ENCODE measurements around the gene CTAG1B.
"Not testable (repeated sequence)": the region's sequence is repeated elsewhere in the genome, so short reads cannot be mapped to it uniquely, and the experiment has no call there.

The CTAG1B gene

DNA sequence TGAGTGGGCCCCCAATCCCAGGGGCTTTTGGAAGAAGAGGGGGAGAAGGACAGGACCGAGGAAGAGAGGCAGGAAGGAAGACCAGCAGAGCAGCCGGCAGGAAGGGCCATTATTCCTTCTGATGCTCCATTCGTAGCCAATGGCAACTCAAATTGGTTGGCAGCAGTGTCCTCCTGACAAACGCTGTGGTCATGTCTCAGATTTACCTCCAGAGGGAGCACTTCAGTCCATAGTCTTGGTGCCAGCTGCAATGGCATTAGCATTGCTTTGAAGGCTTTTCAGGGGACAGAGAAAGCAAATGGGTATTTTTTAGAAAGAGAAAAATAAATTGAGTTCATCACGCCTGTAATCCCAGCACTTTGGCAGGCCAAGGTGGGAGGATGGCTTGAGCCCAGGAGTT lies 9.9 kb upstream of the CTAG1B start:
- not testable (repeated sequence) for DNase-seq (ENCODE audit: extremely low read depth in 1 of 2, low read depth in 1 of 2)

DNA sequence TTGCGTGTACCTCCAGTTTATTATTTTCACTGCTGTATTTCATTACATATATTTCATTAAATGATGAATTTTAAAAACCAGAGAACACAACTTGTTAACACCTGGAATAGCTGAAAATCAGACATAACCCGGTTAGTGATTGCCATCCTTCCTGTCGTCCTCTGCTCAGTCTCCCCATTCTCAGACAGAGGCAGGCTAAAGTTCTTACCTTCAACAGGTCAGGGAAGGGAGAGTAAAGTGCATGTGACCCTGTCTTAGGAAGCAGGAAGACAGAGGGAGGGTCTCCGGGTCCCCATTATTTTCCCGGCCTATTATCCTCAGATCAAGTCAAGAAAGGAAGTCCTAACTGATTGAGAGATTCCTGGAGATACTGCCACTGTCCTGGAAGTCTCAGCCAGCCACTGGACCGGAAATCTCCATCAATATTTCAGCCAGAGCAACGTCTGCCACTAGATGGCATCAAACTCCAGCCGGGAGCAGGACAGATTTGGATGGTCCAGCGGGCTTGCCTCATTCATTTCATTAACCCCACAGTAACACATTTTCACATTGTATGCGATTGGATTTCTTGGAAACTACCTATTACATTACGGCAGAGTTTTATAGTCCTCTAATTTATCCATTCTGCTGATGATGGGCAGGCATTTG lies 1.8 kb upstream of the CTAG1B start:
- not testable (repeated sequence) for DNase-seq (ENCODE audit: extremely low read depth in 1 of 2, low read depth in 1 of 2)

DNA sequence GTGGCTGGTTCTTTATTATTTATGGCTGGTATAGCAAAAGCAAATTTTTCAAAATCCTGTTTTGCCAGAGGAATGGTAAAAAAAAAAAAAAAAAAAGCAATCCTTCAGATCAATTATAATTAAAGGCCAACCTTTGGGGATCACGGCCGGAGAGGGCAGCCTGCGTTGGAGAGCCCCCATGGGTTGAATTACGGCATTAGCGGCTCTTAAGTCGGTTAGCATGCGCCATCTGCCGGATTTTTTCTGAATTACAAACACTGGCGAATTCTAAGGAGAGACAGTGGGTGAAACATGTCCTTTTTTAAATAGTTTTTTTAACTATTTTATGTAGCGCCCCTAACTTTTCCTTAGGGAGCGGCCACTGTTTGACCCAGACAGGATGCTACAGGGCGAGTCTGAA lies 5.5 kb downstream of the CTAG1B start:
- not testable (repeated sequence) for DNase-seq (ENCODE audit: extremely low read depth in 1 of 2, low read depth in 1 of 2)

DNA sequence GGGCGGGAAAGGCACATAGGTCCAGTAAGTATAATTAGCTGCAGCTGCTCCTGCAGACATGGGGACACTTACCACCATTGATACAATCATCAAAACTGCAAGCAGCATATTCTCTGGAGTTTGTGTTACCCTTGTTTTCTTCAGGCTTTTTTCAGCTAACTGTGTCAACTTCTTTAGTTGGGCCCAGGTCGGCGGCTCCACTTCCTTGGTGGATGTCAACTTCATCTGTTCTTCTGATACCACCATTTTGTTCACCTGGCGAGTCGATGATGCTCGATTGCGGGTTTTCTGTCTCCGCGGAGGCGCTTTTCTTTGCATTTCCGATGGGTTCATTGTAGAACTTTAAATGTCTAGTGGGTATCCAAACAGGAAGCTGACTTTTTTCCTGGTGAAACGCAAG lies 7.9 kb downstream of the CTAG1B start:
- DNase-seq (ENCODE audit: extremely low read depth in 1 of 2, low read depth in 1 of 2) = not testable (repeated sequence)

DNA sequence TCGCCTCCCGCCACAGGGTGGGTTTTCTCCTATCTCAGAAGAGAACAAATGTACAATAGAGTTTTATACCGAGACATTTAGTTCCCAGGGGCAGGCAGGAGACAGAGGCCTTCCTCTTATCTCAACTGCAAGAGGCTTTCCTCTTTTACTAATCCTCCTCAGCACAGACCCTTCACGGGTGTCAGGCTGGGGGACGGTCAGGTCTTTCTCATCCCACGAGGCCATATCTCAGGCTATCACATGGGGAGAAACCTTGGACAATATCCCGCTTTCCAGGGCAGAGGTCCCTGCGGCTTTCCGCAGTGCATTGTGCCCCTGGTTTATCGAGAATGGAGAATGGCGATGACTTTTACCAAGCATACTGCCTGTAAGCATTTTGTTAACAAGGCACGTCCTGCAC lies 10.3 kb downstream of the CTAG1B start:
- not testable (repeated sequence) for DNase-seq (ENCODE audit: extremely low read depth in 1 of 2, low read depth in 1 of 2)

DNA sequence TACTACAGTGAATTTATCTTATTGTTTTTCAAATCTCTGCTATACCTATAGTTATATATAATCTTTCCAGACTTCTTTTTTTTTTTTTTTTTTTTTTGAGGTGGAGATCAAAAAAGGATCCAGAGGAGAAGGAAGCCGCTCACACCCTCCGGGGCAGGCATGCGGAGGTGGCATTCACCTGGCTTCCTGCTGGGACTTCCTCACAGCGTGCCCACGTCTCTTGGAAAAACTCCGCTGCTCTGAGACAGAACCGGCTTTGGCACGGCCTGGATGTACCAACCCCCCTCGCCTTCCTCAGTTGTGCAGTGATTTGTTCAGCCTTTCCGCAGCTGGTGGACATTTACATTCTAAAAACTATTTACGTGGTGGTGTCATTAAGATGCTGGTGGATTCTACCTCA lies 11.1 kb downstream of the CTAG1B start:
- DNase-seq (ENCODE audit: extremely low read depth in 1 of 2, low read depth in 1 of 2) = not testable (repeated sequence)

DNA sequence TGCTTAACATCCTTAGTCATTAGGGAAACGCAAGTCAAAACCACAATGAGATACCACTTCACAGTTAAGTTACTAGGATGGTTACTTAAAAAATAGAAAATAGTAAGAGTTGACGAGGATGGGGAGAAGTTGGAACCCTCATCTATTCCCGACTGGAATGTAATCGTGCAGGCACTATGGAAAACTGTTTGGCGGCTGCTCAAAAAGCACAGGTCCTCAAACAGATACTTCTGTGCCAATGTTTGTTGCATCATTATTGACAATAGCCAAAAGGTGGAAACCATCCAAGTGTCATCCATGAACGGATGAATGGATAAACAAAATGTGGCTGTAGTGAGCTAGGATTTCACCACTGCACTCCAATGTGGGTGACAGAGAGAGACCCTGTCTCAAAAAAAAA lies 11.7 kb downstream of the CTAG1B start:
- no peak for DNase-seq (ENCODE audit: extremely low read depth in 1 of 2, low read depth in 1 of 2)

DNA sequence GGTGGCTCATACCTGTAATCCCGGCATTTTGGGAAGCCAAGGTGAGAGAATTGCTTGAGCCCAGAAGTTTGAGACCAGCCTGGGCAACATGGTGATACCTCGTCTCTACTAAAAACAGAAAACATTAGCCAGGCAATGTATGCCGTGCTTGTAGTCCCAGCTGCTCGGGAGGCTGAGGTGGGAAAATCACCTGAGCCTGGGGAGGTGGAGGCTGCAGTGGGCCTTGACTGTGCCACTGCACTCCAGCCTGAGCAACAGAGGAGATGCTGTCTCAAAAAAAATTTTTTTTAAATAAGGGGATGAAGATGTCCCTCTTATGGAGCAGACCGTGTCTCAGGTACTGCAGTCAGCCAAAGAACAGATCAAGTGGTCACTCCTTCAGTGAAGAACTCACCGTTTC lies 13.5 kb downstream of the CTAG1B start:
- no peak for DNase-seq (ENCODE audit: extremely low read depth in 1 of 2, low read depth in 1 of 2)

DNA sequence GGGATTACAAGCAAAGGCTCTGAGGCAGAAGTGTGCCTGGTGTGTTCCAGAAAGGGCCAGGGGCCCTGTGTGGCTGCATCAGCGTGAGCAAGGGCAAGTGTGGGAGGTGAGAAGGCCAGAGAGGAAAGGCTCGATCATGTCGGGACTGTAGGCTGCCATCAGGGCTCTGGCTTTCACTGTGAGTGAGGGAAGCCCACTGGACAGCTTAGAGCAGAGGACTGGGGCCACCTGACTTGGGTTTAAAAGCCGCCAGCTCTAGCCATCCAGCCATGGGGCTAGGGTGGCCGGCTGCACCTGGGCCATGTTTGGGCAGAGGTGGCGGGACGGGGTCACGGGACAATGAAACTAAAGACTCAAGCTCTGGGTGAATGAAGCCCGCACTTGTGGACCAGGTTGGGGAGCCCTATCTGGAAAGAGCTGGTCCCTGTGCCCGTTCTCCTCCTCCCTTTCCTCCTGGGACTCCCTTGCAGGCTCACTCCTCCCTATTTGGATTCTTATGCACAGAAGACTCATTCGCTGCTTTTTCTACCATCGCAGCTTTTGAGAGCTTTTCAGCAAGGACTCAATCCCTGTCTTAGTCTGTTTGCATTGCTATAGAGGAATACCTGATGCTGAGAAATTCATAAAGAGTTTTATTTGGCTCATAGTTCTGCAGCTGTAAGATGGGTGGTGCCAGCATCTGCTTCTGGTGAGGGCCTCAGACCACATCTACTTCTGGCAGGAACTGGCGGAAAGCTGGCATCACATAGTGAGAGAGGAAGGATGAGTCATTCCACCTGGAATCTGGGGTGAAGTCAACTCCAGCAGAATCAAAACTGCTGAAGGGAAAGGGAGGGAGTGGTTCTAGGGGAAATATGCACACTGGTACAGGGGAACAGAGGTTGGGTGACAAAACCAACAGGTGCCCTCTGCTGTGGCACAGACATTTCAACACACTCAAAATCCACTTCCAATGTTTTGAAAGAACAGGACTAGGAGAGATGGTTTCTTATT lies 15.3 kb downstream of the CTAG1B start:
- DNase-seq (ENCODE audit: extremely low read depth in 1 of 2, low read depth in 1 of 2) = no peak

DNA sequence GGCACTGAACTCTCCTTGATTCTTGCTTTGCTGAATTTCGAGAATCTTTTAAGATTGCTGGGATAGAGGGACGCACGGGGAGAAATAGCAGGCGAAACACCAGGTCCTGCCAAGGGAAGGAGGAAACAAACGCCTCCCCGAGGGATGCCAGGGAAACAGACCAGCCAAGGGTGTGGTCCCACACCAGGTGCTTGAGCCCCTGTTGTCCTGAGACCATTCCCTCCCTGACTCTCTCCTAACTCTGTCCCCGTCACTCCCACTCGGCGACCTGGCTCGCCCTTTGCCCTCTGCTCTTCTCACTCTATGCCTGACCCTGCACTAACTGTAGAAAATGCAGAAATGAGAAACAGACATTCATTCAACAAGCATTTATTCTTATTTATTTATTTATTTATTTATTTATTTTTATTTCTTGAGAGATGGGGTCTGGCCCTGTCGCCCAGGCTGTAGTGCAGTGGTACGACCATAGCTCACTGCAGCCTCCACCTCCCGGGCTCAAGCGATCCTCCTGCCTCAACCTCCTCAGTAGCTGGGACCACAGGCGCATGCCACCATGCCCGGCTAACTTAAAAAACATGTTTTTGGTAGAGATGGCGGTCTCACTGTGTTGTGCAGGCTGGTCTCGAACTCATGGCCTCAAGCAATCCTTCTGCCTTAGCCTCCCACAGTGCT lies 16.2 kb downstream of the CTAG1B start:
- no peak for DNase-seq (ENCODE audit: extremely low read depth in 1 of 2, low read depth in 1 of 2)

DNA sequence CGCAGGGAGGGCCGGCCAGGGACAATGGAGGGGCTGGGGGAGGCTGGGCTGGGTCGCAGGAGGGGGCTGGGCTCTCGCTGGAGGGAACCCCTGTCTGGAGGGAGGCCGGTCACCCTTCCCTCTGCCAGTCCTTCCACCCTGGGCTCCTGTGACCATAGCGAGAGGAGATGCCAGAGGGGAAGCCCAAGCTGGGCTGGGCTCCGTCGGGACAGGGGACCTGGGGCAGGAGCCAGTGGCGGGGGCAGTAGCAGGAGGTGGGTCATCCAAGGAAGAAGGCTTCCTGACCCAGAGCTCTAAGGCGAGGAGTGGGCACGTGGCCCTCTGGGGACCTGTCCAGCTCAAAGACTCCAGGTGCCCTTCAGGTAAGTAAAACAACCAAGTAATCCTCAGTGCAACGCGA lies 16.9 kb downstream of the CTAG1B start:
- no peak for DNase-seq (ENCODE audit: extremely low read depth in 1 of 2, low read depth in 1 of 2)

DNA sequence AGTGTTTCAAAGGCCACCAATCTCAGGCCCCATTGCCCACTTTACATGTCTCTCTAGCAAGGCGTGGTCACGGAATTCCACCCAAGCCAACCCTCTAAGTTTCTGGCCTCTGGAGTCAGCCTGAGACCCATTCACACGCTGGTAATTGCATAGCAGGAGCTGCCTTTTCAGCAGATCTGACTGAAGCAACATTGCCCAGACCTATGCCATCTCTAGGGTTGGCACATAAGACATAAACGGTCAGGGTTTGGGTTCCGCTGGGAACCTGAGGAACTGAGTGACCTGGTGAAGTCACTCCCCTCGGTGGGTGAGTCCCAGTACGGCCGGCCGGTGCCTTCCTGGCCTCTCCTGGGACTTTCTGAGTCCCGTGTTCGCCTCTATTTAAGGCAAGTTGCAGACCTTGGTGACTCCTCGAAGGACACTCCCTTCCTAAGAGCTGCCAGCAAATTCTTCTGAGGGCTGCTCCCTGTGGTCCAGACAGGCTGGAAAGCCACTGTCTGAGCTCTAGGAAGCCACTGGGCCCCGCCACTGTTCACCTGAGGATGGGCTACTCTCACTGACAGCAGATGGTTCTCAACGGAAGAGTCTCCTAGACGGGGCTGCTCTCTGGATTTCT lies 18.2 kb downstream of the CTAG1B start:
- DNase-seq (ENCODE audit: extremely low read depth in 1 of 2, low read depth in 1 of 2) = no peak

DNA sequence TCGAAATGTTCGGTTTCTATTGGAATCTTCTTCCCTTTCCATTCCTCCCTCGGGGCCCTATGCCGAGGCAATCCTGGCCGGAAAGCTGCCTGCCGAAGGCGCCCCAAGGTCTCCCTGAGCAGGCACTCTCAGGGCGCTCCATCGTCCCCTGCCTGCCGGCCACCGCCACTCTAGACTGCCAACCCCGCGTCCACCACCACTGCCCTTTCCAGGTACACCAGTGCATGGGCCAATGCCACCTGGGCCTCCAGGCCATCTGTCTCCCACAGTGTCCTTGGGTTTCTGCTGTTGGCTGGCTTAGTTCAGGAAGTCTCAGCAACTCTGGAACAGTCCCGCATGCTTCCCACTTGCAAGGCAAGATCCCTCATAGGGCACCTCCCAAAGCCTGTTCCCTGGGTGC lies 19.6 kb downstream of the CTAG1B start:
- DNase-seq (ENCODE audit: extremely low read depth in 1 of 2, low read depth in 1 of 2) = no peak

DNA sequence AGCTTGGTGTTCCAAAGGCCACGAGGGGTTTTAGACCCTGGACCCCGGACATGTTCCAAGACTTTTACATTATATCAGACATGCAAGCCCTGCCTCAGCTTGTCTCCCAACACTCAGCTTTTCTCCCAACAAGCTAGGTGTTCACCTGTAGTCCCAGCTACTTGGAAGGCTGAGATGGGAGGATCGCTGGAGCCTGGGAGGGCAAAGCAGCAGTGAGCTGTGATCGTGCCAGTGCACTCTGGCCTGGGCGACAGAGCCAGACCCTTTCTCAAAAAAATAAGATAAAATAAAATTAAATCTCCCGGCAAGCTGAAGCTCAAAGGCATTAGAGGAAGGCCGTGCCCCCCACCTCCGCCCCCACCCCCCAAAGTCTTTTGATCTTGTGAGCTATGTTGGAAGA lies 20.4 kb downstream of the CTAG1B start:
- DNase-seq (ENCODE audit: extremely low read depth in 1 of 2, low read depth in 1 of 2) = no peak

DNA sequence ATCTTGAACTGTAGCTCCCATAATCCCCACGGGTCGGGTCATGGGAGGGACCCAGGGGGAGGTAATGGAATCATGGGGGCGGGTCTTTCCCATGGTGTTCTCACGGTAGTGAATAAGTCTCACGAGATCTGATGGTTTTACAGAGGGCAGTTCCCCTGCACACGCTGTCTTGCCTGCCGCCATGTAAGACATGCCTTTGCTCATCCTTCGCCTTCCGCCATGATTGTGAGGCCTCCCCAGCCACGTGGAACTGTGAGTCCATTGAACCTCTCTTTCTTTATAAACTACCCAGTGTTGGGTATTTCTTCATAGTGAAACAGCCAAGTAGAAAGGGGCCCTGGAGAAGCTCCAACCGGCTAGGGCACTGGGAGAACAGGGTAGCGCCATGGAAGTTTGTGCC lies 21.9 kb downstream of the CTAG1B start:
- no peak for DNase-seq (ENCODE audit: extremely low read depth in 1 of 2, low read depth in 1 of 2)

DNA sequence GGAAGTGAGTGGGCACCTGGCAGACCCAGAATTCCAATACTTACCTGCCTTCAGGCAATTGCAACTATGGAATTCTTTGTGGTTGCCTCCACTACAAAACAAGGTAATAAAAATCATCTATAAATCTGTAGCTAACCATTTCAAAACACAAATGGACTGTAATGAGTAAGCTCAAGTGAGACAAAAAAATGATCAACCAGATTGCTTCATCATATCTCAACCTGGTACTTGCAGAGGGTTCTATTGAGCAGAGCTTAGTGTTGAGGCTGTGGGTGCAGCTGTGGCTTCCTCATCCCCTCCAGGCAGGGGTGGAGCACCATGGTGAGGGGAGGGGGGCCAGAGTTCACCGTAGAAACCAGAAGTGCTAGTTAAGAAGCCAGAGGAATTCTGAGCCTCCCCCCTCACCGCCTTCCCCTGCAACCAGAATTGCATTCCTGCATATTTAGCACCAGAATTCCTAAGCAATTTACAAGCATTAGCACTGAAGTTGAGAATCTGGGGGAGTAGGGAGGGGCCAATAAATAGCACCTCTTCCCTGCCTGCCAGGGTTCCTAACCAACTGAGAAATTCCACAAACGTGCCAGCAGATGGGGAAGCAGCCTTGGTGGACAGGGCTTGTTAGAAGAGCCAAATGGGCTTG lies 22.7 kb downstream of the CTAG1B start:
- no peak for DNase-seq (ENCODE audit: extremely low read depth in 1 of 2, low read depth in 1 of 2)

DNA sequence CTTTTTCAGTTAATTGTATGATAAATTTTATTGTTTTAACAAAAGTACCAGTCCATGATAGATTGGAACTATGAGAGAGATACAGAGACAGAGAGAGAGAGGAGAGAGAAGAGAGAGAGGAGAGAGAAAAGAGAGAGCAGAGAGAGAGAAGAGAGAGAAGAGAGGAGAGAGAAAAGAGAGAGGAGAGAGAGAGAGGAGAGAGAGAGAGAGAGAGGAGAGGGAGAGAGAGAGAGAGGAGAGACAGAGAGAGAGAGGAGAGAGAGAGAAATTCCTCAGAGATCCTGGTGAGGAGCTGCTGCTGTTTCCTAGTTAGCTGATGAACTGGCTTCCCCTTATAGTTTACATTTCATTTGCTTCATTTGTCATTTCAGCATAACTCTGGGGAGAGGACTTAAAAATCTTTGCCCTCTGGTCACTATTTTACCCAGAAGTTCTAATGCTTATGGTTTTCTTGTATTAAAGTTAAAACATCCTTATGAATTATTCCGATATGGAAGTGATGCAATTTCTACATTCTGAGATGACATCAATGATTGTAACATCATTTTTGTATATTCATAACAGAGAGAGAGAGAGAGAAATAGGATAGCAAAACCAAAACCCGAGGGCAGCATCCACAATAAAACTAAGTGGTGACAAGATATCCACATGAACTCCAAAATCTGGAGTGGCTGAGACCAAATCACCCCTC lies 23.4 kb downstream of the CTAG1B start:
- DNase-seq (ENCODE audit: extremely low read depth in 1 of 2, low read depth in 1 of 2) = no peak

DNA sequence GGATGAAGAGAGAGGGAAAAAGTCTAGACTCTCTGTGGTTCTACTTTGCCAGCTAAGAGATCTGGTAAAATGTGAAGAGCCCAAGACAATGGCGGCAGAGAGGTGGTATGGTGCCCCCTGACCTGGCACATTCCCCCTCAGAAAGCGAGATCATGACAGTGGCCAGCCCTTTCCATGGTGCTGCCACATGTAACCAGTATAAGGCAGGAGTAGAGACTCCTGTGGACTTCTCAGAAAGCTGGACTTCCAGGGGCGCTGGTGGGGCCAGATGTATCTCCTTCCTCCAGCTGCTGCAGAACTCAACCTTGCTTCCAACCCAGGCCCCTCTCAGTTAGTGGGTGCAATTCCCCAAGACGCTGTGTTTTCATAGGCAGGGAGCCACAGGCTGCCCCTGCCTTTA lies 24.6 kb downstream of the CTAG1B start:
- no peak for DNase-seq (ENCODE audit: extremely low read depth in 1 of 2, low read depth in 1 of 2)

DNA sequence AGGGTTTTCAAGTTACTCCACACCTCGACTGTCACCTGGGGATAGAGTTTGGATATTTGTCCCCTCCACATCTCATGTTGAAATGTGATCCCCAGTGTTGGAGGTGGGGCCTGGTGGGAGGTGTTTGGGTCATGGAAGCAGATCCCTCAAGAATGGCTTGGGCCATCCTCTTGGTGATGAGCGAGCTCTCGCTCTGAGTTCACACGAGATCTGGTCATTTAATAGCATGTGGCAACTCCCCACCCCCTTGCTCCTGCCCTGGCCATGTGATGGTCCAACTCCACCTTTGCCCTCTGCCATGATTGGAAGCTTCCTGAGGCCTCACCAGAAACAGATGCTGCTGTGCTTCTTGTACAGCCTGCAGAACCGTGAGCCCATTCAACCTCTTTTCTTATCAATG lies 25.9 kb downstream of the CTAG1B start:
- DNase-seq (ENCODE audit: extremely low read depth in 1 of 2, low read depth in 1 of 2) = no peak

DNA sequence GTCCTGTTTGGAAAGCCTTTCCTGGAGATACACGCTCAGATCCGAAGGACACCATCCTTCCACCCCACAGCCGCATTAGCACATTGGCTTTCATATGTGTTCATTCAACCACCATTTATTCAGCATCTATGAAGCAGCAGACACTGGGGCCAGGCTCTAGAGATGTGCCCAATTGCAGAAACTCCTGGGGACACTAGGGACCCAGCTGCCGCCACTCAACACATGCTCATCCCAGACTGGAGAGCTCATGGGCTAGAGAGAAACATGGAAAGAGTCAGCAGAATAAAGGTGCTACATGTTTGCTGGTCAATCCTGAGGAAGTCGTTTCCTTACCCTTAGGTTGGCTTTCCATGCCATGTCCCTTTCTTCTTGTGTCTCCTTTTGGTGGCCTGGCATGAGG lies 26.6 kb downstream of the CTAG1B start:
- no peak for DNase-seq (ENCODE audit: extremely low read depth in 1 of 2, low read depth in 1 of 2)

Data from activated CD8-positive, alpha-beta memory T cell treated with anti-CD3 and anti-CD28 coated beads for 1 hour (primary cell).